ENCODE measurements around the gene ICAM5. TPM values are rescaled to one million over a fixed set of nuclear protein-coding genes. Genes with fewer than 3 reads are reported as not detected.

ICAM5 gene
- polyA plus RNA-seq, 1 donor from 2014 or later = 4.1 TPM

- Histone ChIP-seq H4K20me1 (ENCODE audit: insufficient read depth) (no peaks in the 10 kb centered on the region), H3K27ac (ENCODE audit: low read length) (no peak overlapping the region), H3K9me3 (ENCODE audit: low read length) (no peaks in the 10 kb centered on the region), H3K36me3 (ENCODE audit: insufficient read depth, low read length) (no peaks in the 10 kb centered on the region), H3F3A (ENCODE audit: insufficient read depth, low read length, poor library complexity, severe bottlenecking) (no peaks in the 10 kb centered on the region), H2AFZ (ENCODE audit: low read depth, low read length) (no peak overlapping the region), H3K79me2 (replicated peaks; ENCODE audit: insufficient read depth, low read length) (no peaks in the 10 kb centered on the region), H3K4me3 (ENCODE audit: low read length) (no peak overlapping the region), H3K9me2 (ENCODE audit: insufficient read depth, low read length) (no peaks in the 10 kb centered on the region), H3K27me3 (ENCODE audit: insufficient read depth, low read depth, low read length) (no peaks in the 10 kb centered on the region), H3K9ac (ENCODE audit: low read length) (no peak overlapping the region), H3K4me2 (ENCODE audit: low read length) (no peak overlapping the region)
- TF ChIP-seq MXI1 (conservative IDR thresholded peaks at IDR 0.05; ENCODE audit: poor library complexity, severe bottlenecking) (peak; percentile 30), EZH2 (IDR thresholded peaks at IDR 0.05; ENCODE audit: borderline replicate concordance, insufficient read depth, low read length, poor library complexity, severe bottlenecking) (no peak), EP300 (conservative IDR thresholded peaks at IDR 0.05; ENCODE audit: poor library complexity, severe bottlenecking) (no peak), CTCF (IDR thresholded peaks at IDR 0.05; ENCODE audit: poor library complexity, severe bottlenecking) (peak; percentile 82), POLR2AphosphoS5 (IDR thresholded peaks at IDR 0.05) (no peak), SMC3 (conservative IDR thresholded peaks at IDR 0.05; ENCODE audit: poor library complexity) (peak; percentile 78), RAD21 (conservative IDR thresholded peaks at IDR 0.05) (peak; percentile 77), TAF1 (IDR thresholded peaks at IDR 0.05; ENCODE audit: low read depth) (no peak), REST (IDR thresholded peaks at IDR 0.05; ENCODE audit: borderline replicate concordance) (no peak)
Observed at GRCh38 chr19:10259162-10259905, 30.4 kb upstream of the ICAM5 start.

GRCh38 chr19:10260141-10260584 lies 29.6 kb upstream of the ICAM5 start:
- Histone ChIP-seq H3K27me3 (ENCODE audit: insufficient read depth, low read depth, low read length) (no peaks in the 10 kb centered on the region), H3K36me3 (ENCODE audit: insufficient read depth, low read length) (no peaks in the 10 kb centered on the region), H3F3A (ENCODE audit: insufficient read depth, low read length, poor library complexity, severe bottlenecking) (no peaks in the 10 kb centered on the region), H3K4me2 (ENCODE audit: low read length) (no peak overlapping the region), H3K9me3 (ENCODE audit: low read length) (no peaks in the 10 kb centered on the region), H3K27ac (ENCODE audit: low read length) (no peak overlapping the region), H4K20me1 (ENCODE audit: insufficient read depth) (no peaks in the 10 kb centered on the region), H2AFZ (ENCODE audit: low read depth, low read length) (no peak overlapping the region), H3K9ac (ENCODE audit: low read length) (no peak overlapping the region), H3K4me3 (ENCODE audit: low read length) (no peak overlapping the region), H3K79me2 (replicated peaks; ENCODE audit: insufficient read depth, low read length) (no peaks in the 10 kb centered on the region), H3K9me2 (ENCODE audit: insufficient read depth, low read length) (no peaks in the 10 kb centered on the region)
- TF ChIP-seq EP300 (conservative IDR thresholded peaks at IDR 0.05; ENCODE audit: poor library complexity, severe bottlenecking) (no peak), MXI1 (conservative IDR thresholded peaks at IDR 0.05; ENCODE audit: poor library complexity, severe bottlenecking) (no peak)
